OCI-LY7 (cell line): Measurements from ENCODE around the gene RHOD. TPM values are rescaled to one million over a fixed set of nuclear protein-coding genes. Genes with fewer than 3 reads are reported as not detected.
A peak's percentile ranks its signal among the peaks of the same experiment; 100 is the strongest.

Experiments used
- BruUV-seq: library from RNA; stranded (reverse); fragments of 400-500 nt; replicated peaks from 2 replicates; lab custom pipeline; 2021; lab: Mats Ljungman, UMichigan
- CTCF ChIA-PET: fragments of 300-600 bp; sonication (Branson Sonifier 250); formaldehyde crosslinking; loops from one replicate; lab custom pipeline; 2022; ENCODE audit warnings: antibody characterized with exemption; ENCODE audit not compliant: unreplicated experiment; lab: Charles Lee
- POLR2A ChIA-PET: fragments of 300-600 bp; sonication (Branson Sonifier 250); formaldehyde crosslinking; loops from one replicate; lab custom pipeline; 2022; ENCODE audit warnings: antibody characterized with exemption; lab: Charles Lee
- DNase-seq: peaks from one replicate; pipeline ENCODE4 v3.0.0-alpha.2; 2015; ENCODE audit warnings: low spot score
- H2AFZ ChIP-seq: fragments of 200-600 bp; sonication (generic), shearing (Covaris generic); 2 replicates; pipeline ENCODE4 v1.6.1; 2014; ENCODE audit warnings: mild to moderate bottlenecking, antibody characterized with exemption, low read length, moderate library complexity
- H3K27ac ChIP-seq: fragments of 200-600 bp; sonication (generic); 2 replicates; pipeline ENCODE4 v1.5.1; 2014; ENCODE audit warnings: mixed run types, low read depth, mild to moderate bottlenecking, moderate library complexity, low read length, inconsistent platforms; ENCODE audit not compliant: poor library complexity, severe bottlenecking
- H3K36me3 ChIP-seq: fragments of 200-600 bp; sonication (generic); 2 replicates; pipeline ENCODE4 v1.6.1; 2014; ENCODE audit warnings: mild to moderate bottlenecking, antibody characterized with exemption, low read length, moderate library complexity, mixed read lengths; ENCODE audit not compliant: insufficient read depth
- H3K4me1 ChIP-seq: fragments of 200-600 bp; sonication (generic); 2 replicates; pipeline ENCODE4 v1.5.1; 2014; ENCODE audit warnings: mild to moderate bottlenecking, low read length; ENCODE audit not compliant: insufficient read depth, poor library complexity, severe bottlenecking
- H3K4me2 ChIP-seq: fragments of 200-600 bp; sonication (generic); 2 replicates; pipeline ENCODE4 v1.6.1; 2014; ENCODE audit warnings: mild to moderate bottlenecking, low read length
- H3K4me3 ChIP-seq: fragments of 200-600 bp; sonication (generic); 2 replicates; pipeline ENCODE4 v1.5.1; 2014; ENCODE audit warnings: mild to moderate bottlenecking, low read depth, low read length; ENCODE audit not compliant: poor library complexity, severe bottlenecking
- H3K79me2 ChIP-seq: fragments of 200-600 bp; sonication (generic); 2 replicates; pipeline ENCODE4 v1.6.1; 2016; ENCODE audit warnings: low read depth, mild to moderate bottlenecking, low read length, moderate library complexity, mixed read lengths; ENCODE audit not compliant: insufficient read depth
- H3K9me2 ChIP-seq: fragments of 200-600 bp; sonication (generic); 2 replicates; pipeline ENCODE4 v1.6.1; 2016; ENCODE audit warnings: mild to moderate bottlenecking, low read length, mixed read lengths; ENCODE audit not compliant: insufficient read depth
- H3K9me3 ChIP-seq: fragments of 200-600 bp; sonication (generic); 2 replicates; pipeline ENCODE4 v1.6.1; 2014; ENCODE audit warnings: mild to moderate bottlenecking, mixed run types, low read length, mixed read lengths
- H4K20me1 ChIP-seq: fragments of 200-600 bp; sonication (generic); 2 replicates; pipeline ENCODE4 v1.6.1; 2014; ENCODE audit warnings: mild to moderate bottlenecking, antibody characterized with exemption, low read length, moderate library complexity, mixed read lengths; ENCODE audit not compliant: insufficient read depth
- CTCF ChIP-seq: fragments of 200-600 bp; sonication (generic); conservative IDR thresholded peaks from 2 replicates; pipeline ENCODE4 v1.5.1; 2014; ENCODE audit warnings: mild to moderate bottlenecking, antibody characterized with exemption, low read length, moderate library complexity, mixed read lengths
- EZH2phosphoT487 ChIP-seq: fragments of 200-600 bp; sonication (generic); IDR thresholded peaks from 2 replicates; pipeline ENCODE4 v1.6.1; 2018; ENCODE audit warnings: low read depth, borderline replicate concordance, mild to moderate bottlenecking, mixed run types, antibody characterized with exemption, low read length, moderate library complexity, mixed read lengths
- intact Hi-C: fragments of 100-400 bp; cut with micrococcal nuclease; formaldehyde crosslinking; loops from one replicate; pipeline ENCODE4 v1.10.0; 2022; ENCODE audit not compliant: unreplicated experiment
- microRNA-seq: library from miRNA; unstranded; fragments of <30 nt; microRNA quantifications from one replicate; pipeline ENCODE4 v1.2.0, GENCODE V29; 2022; ENCODE audit warnings: borderline replicate concordance
- total RNA-seq, 2 experiments: library from RNA; depleted of rRNA in 1 of 2; stranded (reverse); fragments of >200 nt in 1 of 2; shearing (Covaris generic) in 1 of 2; gene quantifications; 2 replicates each; pipeline ENCODE4 v1.2.3, GENCODE V29; 2014 to 2022

The RHOD gene
- total RNA-seq, 2 experiments from 2014 or later: not detected

GRCh38 chr11:67120456-67120855 is 63.8 kb downstream of the RHOD start:
- Histone ChIP-seq H3K27ac (peak overlapping the region; percentile 91), H3K4me3 (peak overlapping the region; percentile 87), H4K20me1 (no peaks in the 10 kb centered on the region; the same call in 1 of the 2 replicates), H3K4me1 (peaks cover 29% of the 10 kb centered on the region), H3K36me3 (peaks cover 38% of the 10 kb centered on the region), H3K4me2 (peak overlapping the region; percentile 81), H2AFZ (no peak overlapping the region; the same call in 1 of the 2 replicates), H3K9me3 (no peaks in the 10 kb centered on the region), H3K79me2 (peaks cover 59% of the 10 kb centered on the region), H3K9me2 (no peaks in the 10 kb centered on the region)
- TF ChIP-seq CTCF (no peak), EZH2phosphoT487 (no peak)
- ChIA-PET POLR2A (no interaction called here), CTCF (no interaction called here)
- DNase-seq: no peak
- intact Hi-C loops: no loop called here
- no TSS peak for BruUV-seq

GRCh38 chr11:67120881-67121710 is 64.4 kb downstream of the RHOD start:
- DNase-seq: peak; percentile 87
- POLR2A ChIA-PET: interaction anchor here (1.2 kb wide), 1 partner anchor 8 kb away, joined by 3 read pairs; no protein-coding TSS in a partner anchor
- BruUV-seq: no TSS peak

More at GRCh38 chr11:67120881-67121710, 64.4 kb downstream of the RHOD start:
- peak overlapping the region; percentile 81 for H3K4me2 ChIP-seq
- no peaks in the 10 kb centered on the region for H3K9me2 ChIP-seq
- CTCF ChIA-PET: no interaction called here
- peak overlapping the region; percentile 87 for H3K4me3 ChIP-seq
- H3K27ac ChIP-seq: peak overlapping the region; percentile 91
- no peak for TF ChIP-seq CTCF
- no peak for TF ChIP-seq EZH2phosphoT487
- H3K36me3 ChIP-seq: peaks cover 44% of the 10 kb centered on the region
- H2AFZ ChIP-seq: no peak overlapping the region; the same call in 1 of the 2 replicates
- peaks cover 65% of the 10 kb centered on the region for H3K79me2 ChIP-seq
- H3K4me1 ChIP-seq: peaks cover 29% of the 10 kb centered on the region
- intact Hi-C loops: no loop called here
- H3K9me3 ChIP-seq: no peaks in the 10 kb centered on the region
- H4K20me1 ChIP-seq: no peaks in the 10 kb centered on the region; the same call in 1 of the 2 replicates

Small RNA genes within 50 kb of the gene (microRNA-seq; reads per million reads assigned to microRNA genes)
- gene MIR6860: not detected

Other genes with a start within 250 kb of the RHOD start
- gene RCE1, start 213.4 kb upstream of the RHOD start, total RNA-seq (2014; rRNA removed; shearing (Covaris generic)): 45.3 and 62.9 TPM in 2 replicates
- 31.6 and 34.9 TPM in 2 replicates for gene RCE1, start 213.4 kb upstream of the RHOD start, total RNA-seq (2022)
- 27.2 and 33.9 TPM in 2 replicates for gene LRFN4, start 199.8 kb upstream of the RHOD start, total RNA-seq (2014; rRNA removed; shearing (Covaris generic))
- 34.9 and 38.6 TPM in 2 replicates for gene LRFN4, start 199.8 kb upstream of the RHOD start, total RNA-seq (2022)
- 10.4 and 10.5 TPM in 2 replicates for gene PC, start 98.5 kb upstream of the RHOD start, total RNA-seq (2014; rRNA removed; shearing (Covaris generic))
- 12.7 and 17.0 TPM in 2 replicates for gene PC, start 98.5 kb upstream of the RHOD start, total RNA-seq (2022)
- gene C11orf86, start 81.5 kb upstream of the RHOD start, total RNA-seq (2014; rRNA removed; shearing (Covaris generic)): not detected in 2 replicates
- gene C11orf86, start 81.5 kb upstream of the RHOD start, total RNA-seq (2022): not detected in 2 replicates
- gene SYT12, start 33.7 kb upstream of the RHOD start, total RNA-seq (2014; rRNA removed; shearing (Covaris generic)): 0.21 and 0.25 TPM in 2 replicates
- gene SYT12, start 33.7 kb upstream of the RHOD start, total RNA-seq (2022): 0.72 and 0.87 TPM in 2 replicates
- gene KDM2A, start 62.4 kb downstream of the RHOD start, total RNA-seq (2014; rRNA removed; shearing (Covaris generic)): 25.4 and 31.7 TPM in 2 replicates
- gene KDM2A, start 62.4 kb downstream of the RHOD start, total RNA-seq (2022): 62.5 and 66.2 TPM in 2 replicates
- 379 and 397 TPM in 2 replicates for gene GRK2, start 209.6 kb downstream of the RHOD start, total RNA-seq (2014; rRNA removed; shearing (Covaris generic))
- 280 and 373 TPM in 2 replicates for gene GRK2, start 209.6 kb downstream of the RHOD start, total RNA-seq (2022)
- gene ANKRD13D, start 232.5 kb downstream of the RHOD start, total RNA-seq (2014; rRNA removed; shearing (Covaris generic)): 101 and 136 TPM in 2 replicates
- 119 and 136 TPM in 2 replicates for gene ANKRD13D, start 232.5 kb downstream of the RHOD start, total RNA-seq (2022)
- 8.4 and 9.2 TPM in 2 replicates for gene SSH3, start 246.7 kb downstream of the RHOD start, total RNA-seq (2014; rRNA removed; shearing (Covaris generic))
- gene SSH3, start 246.7 kb downstream of the RHOD start, total RNA-seq (2022): 18.5 and 22.0 TPM in 2 replicates